Activated CD8-positive, alpha-beta memory T cell treated with anti-CD3 and anti-CD28 coated beads, Interleukin-2, amount 10 ng/mL, durations not matched to agents 7 days and 5 days (primary cell): ENCODE measurements around the gene FAM131C. TPM values are rescaled to one million over a fixed set of nuclear protein-coding genes. Genes with fewer than 3 reads are reported as not detected.
A peak's percentile ranks its signal among the peaks of the same experiment; 100 is the strongest.
"Not testable (repeated sequence)": the region's sequence is repeated elsewhere in the genome, so short reads cannot be mapped to it uniquely, and the experiment has no call there.

Source experiments
- ATAC-seq: fragments of 150-1000 bp; cut with Tn5 transposase; one replicate; pipeline ENCODE4 v1.10.0; 2021; ENCODE audit warnings: moderate library complexity
- CTCF ChIA-PET: fragments of 350-600 bp; sonication (Branson Sonifier 250); formaldehyde crosslinking; loops from one replicate; lab custom pipeline; 2021; ENCODE audit warnings: antibody characterized with exemption; lab: Charles Lee
- DNase-seq: peaks from one replicate; pipeline ENCODE4 v3.0.0-alpha.2; 2020
- H3K27ac Mint-ChIP-seq: one replicate; pipeline ENCODE4 v1.8.0; 2021; ENCODE audit warnings: mild to moderate bottlenecking, mixed read lengths
- H3K27me3 Mint-ChIP-seq: one replicate; pipeline ENCODE4 v1.8.0; 2021; ENCODE audit warnings: mixed read lengths
- H3K36me3 Mint-ChIP-seq: one replicate; pipeline ENCODE4 v1.8.0; 2021; ENCODE audit warnings: mild to moderate bottlenecking, mixed read lengths
- H3K4me1 Mint-ChIP-seq: one replicate; pipeline ENCODE4 v1.8.0; 2021; ENCODE audit warnings: mixed read lengths
- H3K4me3 Mint-ChIP-seq: one replicate; pipeline ENCODE4 v1.8.0; 2021; ENCODE audit warnings: mild to moderate bottlenecking, moderate library complexity, mixed read lengths
- H3K9me3 Mint-ChIP-seq: one replicate; pipeline ENCODE4 v1.8.0; 2022; ENCODE audit warnings: low read depth, mixed read lengths
- total RNA-seq, 2 experiments: library from RNA; stranded (reverse); gene quantifications; one replicate each; pipeline ENCODE4 v1.2.3, GENCODE V29; 2021

Gene FAM131C
- total RNA-seq, 2 experiments from 2014 or later = 0.91 to 1.8 TPM

DNA sequence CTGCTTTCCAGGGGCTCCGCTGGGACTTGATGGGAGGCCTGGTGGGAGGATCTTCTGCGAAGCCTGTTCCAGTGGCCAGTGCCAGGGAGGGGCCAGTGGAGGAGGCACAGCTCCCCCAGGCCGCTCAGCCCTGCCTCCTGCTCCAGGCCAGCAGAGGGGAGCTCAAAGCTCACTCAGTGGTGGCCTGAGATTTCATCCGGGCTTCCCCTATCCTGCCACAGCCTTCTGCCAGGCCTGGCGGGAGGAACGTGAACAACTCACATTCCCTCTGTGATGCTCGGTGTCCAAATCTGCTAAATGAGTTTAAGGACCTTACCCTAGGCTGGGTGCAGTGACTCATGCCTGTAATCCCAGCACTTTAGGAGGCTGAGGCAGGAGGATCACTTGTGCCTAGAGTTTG is 26.6 kb downstream of the FAM131C start:
- no peak overlapping the region for H3K4me3 Mint-ChIP-seq
- H3K36me3 Mint-ChIP-seq = no peaks in the 10 kb centered on the region
- peaks cover 18% of the 10 kb centered on the region for H3K27me3 Mint-ChIP-seq
- ATAC-seq = no peak
- CTCF ChIA-PET = interaction anchor here (1.1 kb wide), 1 partner anchor 37 kb away, joined by 3 read pairs; no protein-coding TSS in a partner anchor
- no peaks in the 10 kb centered on the region for H3K4me1 Mint-ChIP-seq
- H3K9me3 Mint-ChIP-seq = no peaks in the 10 kb centered on the region
- H3K27ac Mint-ChIP-seq = no peak overlapping the region
- no peak for DNase-seq

DNA sequence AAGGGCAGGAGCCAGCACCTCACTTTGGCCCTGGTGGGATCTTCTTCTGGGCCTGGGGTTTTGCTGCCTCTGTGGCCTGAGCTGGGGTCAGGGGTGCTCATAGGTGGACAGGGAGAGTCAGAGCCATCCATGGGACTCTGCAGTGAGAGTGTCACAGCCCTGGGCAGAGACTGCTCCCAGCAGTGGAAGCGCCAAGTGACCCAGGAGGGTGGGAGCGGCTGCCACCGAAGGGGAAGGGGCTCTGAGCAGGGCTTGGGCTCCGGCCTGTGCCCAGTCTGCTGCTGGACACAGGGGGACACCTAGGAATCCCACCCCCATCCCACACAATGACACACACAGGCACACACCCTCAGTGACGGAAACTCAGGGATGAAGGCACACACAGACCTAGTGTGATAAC is 29.5 kb downstream of the FAM131C start:
- H3K9me3 Mint-ChIP-seq = no peaks in the 10 kb centered on the region
- H3K27ac Mint-ChIP-seq = no peak overlapping the region
- ATAC-seq (no peak), DNase-seq (no peak)
- H3K4me3 Mint-ChIP-seq = no peak overlapping the region
- H3K36me3 Mint-ChIP-seq = no peaks in the 10 kb centered on the region
- CTCF ChIA-PET = no interaction called here
- no peaks in the 10 kb centered on the region for H3K4me1 Mint-ChIP-seq
- peaks cover 11% of the 10 kb centered on the region for H3K27me3 Mint-ChIP-seq

DNA sequence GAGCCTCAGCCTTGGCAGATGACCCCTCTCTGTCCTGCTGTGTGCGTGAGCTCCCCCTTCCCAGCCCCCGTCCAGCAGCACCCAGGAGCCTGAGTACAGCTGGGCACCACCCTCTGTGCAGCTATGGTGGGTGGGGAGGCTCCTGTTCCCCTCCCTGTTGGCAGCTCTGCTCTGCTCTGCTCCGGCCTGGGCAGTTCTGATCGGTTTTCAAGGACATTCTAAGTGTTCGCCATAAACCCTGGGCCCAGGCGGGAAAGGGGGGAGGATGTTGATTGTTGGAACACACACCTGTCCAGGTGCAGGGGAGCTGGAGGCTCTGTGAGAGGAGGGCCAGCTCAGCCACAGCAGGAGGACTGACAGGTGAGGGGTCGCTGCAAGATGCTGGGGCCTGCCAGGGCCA is 29.9 kb downstream of the FAM131C start, which contains the start of gene CLCNKB:
CLCNKB (plus strand) TSS at position 262 of the 400 bp plus-strand sequence. CDS start 711 bp downstream, outside the sequence.
- no peaks in the 10 kb centered on the region for H3K9me3 Mint-ChIP-seq
- CTCF ChIA-PET = no interaction called here
- ATAC-seq (no peak), DNase-seq (no peak)
- peaks cover 11% of the 10 kb centered on the region for H3K27me3 Mint-ChIP-seq
- no peak within 1 kb of the TSS for H3K27ac Mint-ChIP-seq
- no peaks in the 10 kb centered on the region for H3K4me1 Mint-ChIP-seq
- no peak within 1 kb of the TSS for H3K4me3 Mint-ChIP-seq
- no peaks in the 10 kb centered on the region for H3K36me3 Mint-ChIP-seq

DNA sequence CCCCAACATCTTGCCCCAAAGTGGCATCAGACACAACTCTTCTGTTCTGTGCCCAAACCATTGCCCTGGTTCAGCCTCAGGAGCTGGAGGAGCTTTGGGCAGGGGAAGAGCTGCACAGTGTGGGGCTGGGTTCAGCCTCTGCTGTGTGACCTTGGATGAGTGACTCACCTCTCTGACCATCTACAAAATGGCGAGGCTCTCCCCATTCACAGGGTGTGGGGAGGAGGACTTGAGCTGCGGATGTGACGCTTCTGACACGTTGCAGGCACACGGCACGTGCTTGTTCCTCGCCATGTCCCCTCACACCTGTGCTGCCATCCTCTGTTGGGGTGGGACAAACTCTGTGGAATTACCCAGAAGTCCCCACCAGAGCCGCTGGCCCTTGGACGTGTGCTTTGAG is 30.8 kb downstream of the FAM131C start:
- ATAC-seq = not testable (repeated sequence)

DNA sequence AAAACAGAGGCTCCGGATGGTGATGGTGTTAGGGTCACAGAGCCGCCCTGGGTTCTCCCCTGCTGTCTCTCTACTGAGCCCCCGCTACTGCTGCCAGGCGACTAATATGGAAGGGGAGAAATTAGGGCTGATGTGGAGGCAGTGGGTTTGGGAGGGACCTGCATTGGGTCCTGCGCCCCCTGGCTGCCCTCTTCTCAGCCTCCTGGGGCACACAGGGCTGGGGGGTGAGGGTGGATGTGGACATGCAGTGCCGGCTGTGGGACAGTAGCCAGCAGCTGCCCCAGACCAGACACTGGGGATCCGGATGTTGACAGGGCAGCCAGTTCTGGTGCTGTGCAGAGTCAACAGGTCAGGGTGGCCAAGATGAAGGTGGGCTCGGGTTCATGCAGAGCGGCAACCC is 31.4 kb downstream of the FAM131C start:
- H3K4me3 Mint-ChIP-seq = no peak overlapping the region
- no peak for ATAC-seq
- no peaks in the 10 kb centered on the region for H3K36me3 Mint-ChIP-seq
- no peak overlapping the region for H3K27ac Mint-ChIP-seq
- CTCF ChIA-PET = no interaction called here
- DNase-seq = no peak
- no peaks in the 10 kb centered on the region for H3K9me3 Mint-ChIP-seq
- peaks cover 10% of the 10 kb centered on the region for H3K27me3 Mint-ChIP-seq
- no peaks in the 10 kb centered on the region for H3K4me1 Mint-ChIP-seq

More for the DNA sequence above, 30.8 kb downstream of the FAM131C start:
- DNase-seq, H3K36me3 Mint-ChIP-seq, H3K27ac Mint-ChIP-seq, H3K4me1 Mint-ChIP-seq, H3K9me3 Mint-ChIP-seq, H3K4me3 Mint-ChIP-seq, CTCF ChIA-PET, H3K27me3 Mint-ChIP-seq: not testable (repeated sequence)

DNA sequence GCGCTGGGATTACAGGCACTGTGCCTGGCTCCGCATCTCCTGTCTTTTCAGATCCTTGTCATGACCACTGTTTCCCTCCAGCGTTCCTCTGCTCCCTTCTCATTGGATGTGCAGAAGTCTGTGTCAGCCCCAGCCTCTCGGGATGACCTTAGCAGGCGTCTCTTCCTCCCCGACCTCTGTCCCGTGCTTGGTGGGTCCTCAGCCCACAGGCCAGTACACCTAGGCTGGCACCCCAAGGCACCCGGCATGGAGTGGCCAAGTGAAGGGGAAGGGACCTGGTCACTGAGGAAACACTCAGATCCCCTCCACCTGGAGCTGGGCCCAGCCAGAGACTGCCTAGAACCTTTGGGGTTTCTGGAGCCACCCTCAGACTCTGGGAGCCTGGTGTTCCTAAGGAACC is 32.3 kb downstream of the FAM131C start:
- DNase-seq (no peak), ATAC-seq (no peak)
- Mint-ChIP-seq H3K27ac (no peak overlapping the region), H3K27me3 (peaks cover 9% of the 10 kb centered on the region), H3K4me3 (no peak overlapping the region), H3K4me1 (no peaks in the 10 kb centered on the region), H3K36me3 (no peaks in the 10 kb centered on the region), H3K9me3 (no peaks in the 10 kb centered on the region)
- CTCF ChIA-PET = no interaction called here

DNA sequence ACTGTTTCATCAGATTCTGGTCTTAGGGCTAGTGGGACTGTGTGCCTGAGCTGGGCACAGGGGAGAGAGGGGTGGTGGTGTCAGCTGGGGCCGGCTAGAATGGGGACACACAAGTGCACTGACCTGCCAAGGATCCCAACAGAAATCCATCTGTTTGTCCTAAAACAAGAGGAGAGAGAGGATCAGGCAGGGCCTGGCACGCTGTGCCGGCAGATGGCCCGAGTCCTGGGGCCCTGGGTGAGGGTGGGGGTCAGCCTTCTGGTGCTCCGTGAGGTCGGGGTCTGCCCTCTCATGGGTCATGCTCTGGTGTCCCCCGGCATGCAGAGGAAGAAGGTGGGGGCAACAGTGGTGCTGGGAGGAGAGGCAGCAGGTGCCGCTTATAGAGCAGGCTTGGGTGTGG is 33.6 kb downstream of the FAM131C start:
- DNase-seq, H3K27ac Mint-ChIP-seq: not testable (repeated sequence)
- CTCF ChIA-PET = interaction anchor here (0.9 to 1.1 kb wide), 2 partner anchors 13 to 16 kb away, joined by 3 to 4 read pairs; no protein-coding TSS in a partner anchor

DNA sequence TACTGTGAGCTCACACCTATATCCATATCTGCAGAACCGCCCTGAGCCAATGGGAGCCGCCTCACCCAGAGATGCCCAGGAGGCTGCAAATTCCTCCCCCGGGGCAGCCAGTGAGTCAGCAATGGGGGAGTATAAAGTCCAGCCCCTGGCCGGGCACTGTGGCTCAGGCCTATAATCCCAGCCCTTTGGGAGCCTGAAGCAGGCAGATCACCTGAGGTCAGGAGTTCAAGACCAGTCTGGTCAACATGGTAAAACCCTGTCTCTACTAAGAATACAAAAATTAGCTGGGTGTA is 34.9 kb downstream of the FAM131C start:
- Mint-ChIP-seq H3K4me1 (no peaks in the 10 kb centered on the region), H3K9me3 (no peaks in the 10 kb centered on the region), H3K27me3 (peaks cover 9% of the 10 kb centered on the region), H3K4me3 (no peak overlapping the region), H3K27ac (no peak overlapping the region), H3K36me3 (no peaks in the 10 kb centered on the region)
- CTCF ChIA-PET = interaction anchor here (0.7 to 1.8 kb wide), 2 partner anchors 18 to 29 kb away, joined by 3 to 4 read pairs; no protein-coding TSS in a partner anchor
- DNase-seq (no peak), ATAC-seq (no peak)

More for the DNA sequence above, 33.6 kb downstream of the FAM131C start:
- not testable (repeated sequence) for H3K9me3 Mint-ChIP-seq, H3K4me3 Mint-ChIP-seq, H3K27me3 Mint-ChIP-seq, ATAC-seq, H3K36me3 Mint-ChIP-seq, H3K4me1 Mint-ChIP-seq

DNA sequence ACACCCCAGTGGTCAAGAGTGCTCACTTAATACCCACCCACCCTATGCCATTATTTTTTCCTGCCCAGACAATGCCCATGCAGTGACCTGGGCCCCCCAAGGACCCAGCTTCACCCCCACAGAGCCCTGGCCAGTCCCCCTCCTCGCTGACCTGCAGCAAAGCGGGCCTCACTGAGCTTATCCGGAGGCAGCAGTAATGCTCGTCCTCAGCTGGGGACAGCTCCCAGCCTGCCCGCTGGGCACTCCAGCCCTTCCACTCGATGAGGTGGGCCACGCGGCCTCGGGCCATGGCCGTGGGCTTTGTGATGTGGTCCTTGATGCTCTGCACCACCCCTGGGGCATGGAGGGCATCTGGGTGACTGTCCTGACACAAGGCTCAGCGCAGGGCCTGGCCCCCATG is 37.0 kb downstream of the FAM131C start:
- H3K27ac Mint-ChIP-seq, H3K4me3 Mint-ChIP-seq, CTCF ChIA-PET, DNase-seq, H3K27me3 Mint-ChIP-seq, H3K9me3 Mint-ChIP-seq, H3K4me1 Mint-ChIP-seq, ATAC-seq, H3K36me3 Mint-ChIP-seq: not testable (repeated sequence)

DNA sequence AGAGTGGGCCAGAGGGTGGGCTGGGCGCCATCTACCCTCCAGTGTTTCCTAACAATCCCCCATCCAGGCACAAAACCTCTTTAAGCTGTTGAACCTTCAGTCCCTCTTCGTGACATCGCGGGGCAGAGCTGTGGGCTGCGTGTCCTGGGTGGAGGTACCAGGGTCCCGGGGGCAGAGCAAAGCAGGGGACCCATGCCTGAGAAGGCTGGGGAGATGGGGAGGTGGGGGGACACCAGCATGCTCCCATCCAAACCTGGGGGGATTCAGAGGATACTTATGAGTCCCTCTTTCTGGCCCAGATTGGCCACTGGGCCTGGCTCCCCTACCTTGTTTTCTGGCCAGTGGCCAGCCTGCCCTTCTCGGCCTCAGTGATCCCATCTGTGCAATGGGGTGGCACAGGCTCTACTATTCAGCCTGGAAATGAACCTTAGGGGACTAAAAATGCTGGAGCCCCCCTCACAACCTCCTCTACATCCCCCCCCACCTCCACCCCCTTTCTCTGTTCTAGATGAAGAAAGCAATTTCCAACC is 40.3 kb downstream of the FAM131C start:
- H3K4me1 Mint-ChIP-seq, H3K4me3 Mint-ChIP-seq, ATAC-seq, DNase-seq, H3K9me3 Mint-ChIP-seq, H3K27ac Mint-ChIP-seq, H3K36me3 Mint-ChIP-seq: not testable (repeated sequence)
- CTCF ChIA-PET = interaction anchor here (0.7 to 1.5 kb wide), 3 partner anchors 25 to 241 kb away, joined by 3 to 4 read pairs (median 4); no protein-coding TSS in a partner anchor
- H3K27me3 Mint-ChIP-seq = peaks cover 15% of the 10 kb centered on the region

DNA sequence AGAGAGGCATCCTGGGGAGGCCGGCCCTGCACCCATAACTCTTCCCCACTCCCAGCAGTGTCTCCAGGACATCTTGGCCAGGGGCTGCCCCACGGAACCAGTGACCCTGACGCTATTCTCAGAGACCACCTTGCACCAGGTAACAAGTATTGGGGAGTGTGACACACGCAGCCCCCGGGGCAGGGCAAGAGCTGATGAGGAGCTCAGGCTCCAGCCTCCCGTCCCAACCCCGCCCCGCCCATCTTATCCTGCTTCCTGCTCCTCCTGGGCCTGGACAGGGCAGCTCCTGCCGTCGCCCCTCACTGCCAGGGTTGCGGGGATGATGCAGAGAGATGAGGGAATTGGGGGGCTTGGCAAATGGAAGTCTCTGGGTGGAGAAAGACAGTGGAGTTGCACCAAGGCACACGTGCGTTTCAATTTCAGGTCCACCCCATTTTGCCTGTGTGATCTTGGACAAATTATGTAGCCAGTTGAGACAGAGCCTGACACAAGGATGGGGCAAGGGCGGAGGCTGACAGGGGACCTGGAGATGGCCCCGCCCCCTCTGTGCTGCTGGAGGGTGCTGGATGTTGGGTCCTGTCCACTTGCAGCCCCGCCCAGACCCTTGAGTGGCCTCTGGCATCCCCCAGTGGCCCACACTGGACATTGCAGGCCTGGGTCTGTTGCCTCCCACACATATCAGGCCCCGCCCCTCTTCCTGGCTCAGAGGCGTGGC is 40.9 kb downstream of the FAM131C start:
- H3K4me1 Mint-ChIP-seq = no peaks in the 10 kb centered on the region
- peak; percentile 83 for ATAC-seq
- CTCF ChIA-PET = interaction anchor here (0.7 to 1.5 kb wide), 3 partner anchors 24 to 241 kb away, joined by 3 to 4 read pairs (median 4); no protein-coding TSS in a partner anchor
- peak; percentile 76 for DNase-seq
- H3K36me3 Mint-ChIP-seq = no peaks in the 10 kb centered on the region
- no peak overlapping the region for H3K27ac Mint-ChIP-seq
- H3K27me3 Mint-ChIP-seq = peaks cover 16% of the 10 kb centered on the region
- H3K9me3 Mint-ChIP-seq = no peaks in the 10 kb centered on the region
- no peak overlapping the region for H3K4me3 Mint-ChIP-seq

DNA sequence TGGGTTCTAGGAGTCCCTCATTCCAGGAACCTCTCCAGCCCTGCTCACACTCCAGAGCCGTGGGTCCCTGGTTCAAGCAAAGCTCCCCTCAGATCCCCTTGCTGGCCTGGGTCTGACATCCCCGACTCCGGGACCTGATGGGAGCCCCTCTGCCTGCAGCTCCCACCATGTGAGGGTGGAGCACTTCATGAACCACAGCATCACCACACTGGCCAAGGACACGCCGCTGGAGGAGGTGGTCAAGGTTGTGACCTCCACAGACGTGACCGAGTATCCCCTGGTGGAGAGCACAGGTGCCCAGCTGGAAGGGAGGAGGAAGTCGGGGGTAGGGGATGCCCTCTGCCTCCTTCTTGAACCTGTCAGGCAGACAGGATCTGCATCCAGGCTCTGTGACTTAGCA is 41.9 kb downstream of the FAM131C start:
- H3K4me1 Mint-ChIP-seq = no peaks in the 10 kb centered on the region
- no peak overlapping the region for H3K4me3 Mint-ChIP-seq
- peaks cover 11% of the 10 kb centered on the region for H3K27me3 Mint-ChIP-seq
- DNase-seq (no peak), ATAC-seq (no peak)
- no peak overlapping the region for H3K27ac Mint-ChIP-seq
- CTCF ChIA-PET = interaction anchor here (1.3 kb wide), 1 partner anchor 13 kb away, joined by 3 read pairs; the partner anchor contains the start of gene HSPB7
- H3K9me3 Mint-ChIP-seq = no peaks in the 10 kb centered on the region
- no peaks in the 10 kb centered on the region for H3K36me3 Mint-ChIP-seq

DNA sequence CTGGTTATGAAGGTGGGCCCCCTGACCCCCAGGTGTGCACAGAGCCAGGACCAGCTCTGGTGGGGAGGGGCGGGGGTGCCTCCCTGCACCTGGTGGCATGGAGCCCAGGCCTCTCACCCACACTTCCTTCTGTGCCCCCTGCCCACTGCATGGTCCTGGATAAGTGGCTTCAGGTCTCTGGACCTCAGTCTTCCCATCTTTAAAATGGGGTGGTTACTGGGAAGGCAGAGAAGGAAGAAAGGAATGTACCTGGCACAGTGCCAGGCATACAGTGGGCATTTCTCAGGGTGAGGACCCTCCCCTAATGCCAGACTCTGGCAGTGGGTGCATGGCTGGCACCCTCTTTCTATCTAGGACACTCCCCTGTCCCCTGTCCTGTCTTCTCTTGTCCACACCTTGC is 44.2 kb downstream of the FAM131C start:
- Mint-ChIP-seq H3K4me1 (no peaks in the 10 kb centered on the region), H3K4me3 (no peak overlapping the region), H3K27me3 (peaks cover 11% of the 10 kb centered on the region), H3K9me3 (no peaks in the 10 kb centered on the region), H3K36me3 (no peaks in the 10 kb centered on the region), H3K27ac (no peak overlapping the region)
- ATAC-seq (no peak), DNase-seq (no peak)
- CTCF ChIA-PET = interaction anchor here (0.8 kb wide), 1 partner anchor 21 kb away, joined by 3 read pairs; no protein-coding TSS in a partner anchor

DNA sequence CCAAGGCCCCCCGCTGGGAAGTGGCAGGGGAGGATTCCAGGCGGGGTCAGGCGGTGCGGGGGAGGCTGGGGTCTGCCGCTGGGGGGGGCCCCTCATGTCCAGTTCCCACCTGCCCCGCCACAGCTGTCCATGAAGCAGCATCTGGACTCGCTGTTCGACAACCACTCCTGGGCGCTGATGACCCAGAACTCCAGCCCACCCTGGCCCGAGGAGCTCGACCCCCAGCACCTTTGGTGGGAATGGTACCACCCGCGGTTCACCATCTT is 44.5 kb downstream of the FAM131C start:
- ATAC-seq, H3K36me3 Mint-ChIP-seq, H3K4me1 Mint-ChIP-seq, H3K9me3 Mint-ChIP-seq, H3K4me3 Mint-ChIP-seq, DNase-seq, H3K27ac Mint-ChIP-seq: not testable (repeated sequence)
- peaks cover 11% of the 10 kb centered on the region for H3K27me3 Mint-ChIP-seq
- CTCF ChIA-PET = interaction anchor here (0.8 kb wide), 1 partner anchor 20 kb away, joined by 3 read pairs; no protein-coding TSS in a partner anchor
